Body of pancreas (tissue), 4 donors: ENCODE data around the gene MAP2.

Experiments used
- POLR2A ChIP-seq, 3 donors: fragments of 450-650 bp; IDR thresholded peaks; one replicate each; pipeline ENCODE4 v1.6.1; 2016; ENCODE audit warnings: antibody characterized with exemption in 3 of 3, mild to moderate bottlenecking in 2 of 3
- TF ChIP-seq, protein P1 (sequence below), 7 experiments: fragments of 450-650 bp in 4 of 7; fragments of 200-600 bp in 3 of 7; sonication (generic) in 3 of 7; IDR thresholded peaks; one replicate each; pipeline ENCODE4 v1.5.1; 2016 to 2019; ENCODE audit warnings: antibody characterized with exemption in 7 of 7

DNA sequence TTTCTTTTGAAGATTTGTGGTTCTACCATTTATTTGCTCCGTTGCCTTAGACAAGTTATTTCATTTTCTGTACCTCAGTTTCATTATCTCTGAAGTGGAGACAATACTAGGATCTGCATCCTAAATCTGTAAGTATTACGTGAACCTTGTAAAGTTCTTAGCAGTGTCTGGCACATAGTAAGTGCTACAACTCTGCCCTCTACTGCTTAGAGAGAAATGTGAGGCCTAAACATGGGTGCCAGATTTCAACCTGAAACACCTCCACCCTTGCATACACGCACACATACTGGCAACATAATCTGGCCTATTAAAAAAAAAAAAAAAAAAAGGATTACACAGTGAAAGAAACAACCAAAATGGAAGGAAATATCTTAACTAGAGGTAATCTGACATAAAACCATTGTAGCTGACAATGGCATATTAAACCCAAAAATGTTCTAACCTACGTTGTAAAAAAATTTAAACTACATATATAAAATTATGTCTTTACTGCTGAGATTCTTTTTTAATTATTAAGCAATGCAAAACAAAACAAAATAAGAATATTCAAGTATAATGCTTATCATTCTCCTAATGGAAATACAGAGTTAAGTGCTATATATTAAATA, 132.6 kb downstream of the MAP2 start:
- TF ChIP-seq, protein P1, sequence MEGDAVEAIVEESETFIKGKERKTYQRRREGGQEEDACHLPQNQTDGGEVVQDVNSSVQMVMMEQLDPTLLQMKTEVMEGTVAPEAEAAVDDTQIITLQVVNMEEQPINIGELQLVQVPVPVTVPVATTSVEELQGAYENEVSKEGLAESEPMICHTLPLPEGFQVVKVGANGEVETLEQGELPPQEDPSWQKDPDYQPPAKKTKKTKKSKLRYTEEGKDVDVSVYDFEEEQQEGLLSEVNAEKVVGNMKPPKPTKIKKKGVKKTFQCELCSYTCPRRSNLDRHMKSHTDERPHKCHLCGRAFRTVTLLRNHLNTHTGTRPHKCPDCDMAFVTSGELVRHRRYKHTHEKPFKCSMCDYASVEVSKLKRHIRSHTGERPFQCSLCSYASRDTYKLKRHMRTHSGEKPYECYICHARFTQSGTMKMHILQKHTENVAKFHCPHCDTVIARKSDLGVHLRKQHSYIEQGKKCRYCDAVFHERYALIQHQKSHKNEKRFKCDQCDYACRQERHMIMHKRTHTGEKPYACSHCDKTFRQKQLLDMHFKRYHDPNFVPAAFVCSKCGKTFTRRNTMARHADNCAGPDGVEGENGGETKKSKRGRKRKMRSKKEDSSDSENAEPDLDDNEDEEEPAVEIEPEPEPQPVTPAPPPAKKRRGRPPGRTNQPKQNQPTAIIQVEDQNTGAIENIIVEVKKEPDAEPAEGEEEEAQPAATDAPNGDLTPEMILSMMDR (IDR thresholded peaks at IDR 0.05): peak in 6 of 7 experiments; percentile 18 to 68 (median 48)
- no peak for TF ChIP-seq POLR2A (IDR thresholded peaks at IDR 0.05)
